GM23338 (cell line): Measurements from ENCODE around the gene MYH15.

ENCODE experiments used
- CREB1 ChIP-seq: fragments of 250-450 bp; sonication (Bioruptor Pico); IDR thresholded peaks from 2 replicates; pipeline ENCODE4 v1.5.0; 2020; ENCODE audit warnings: low read depth, mild to moderate bottlenecking, moderate library complexity
- ZNF114 ChIP-seq: fragments of 250-450 bp; sonication (Bioruptor Pico); IDR thresholded peaks from 2 replicates; pipeline ENCODE4 v1.5.0; 2020; ENCODE audit warnings: mild to moderate bottlenecking, moderate library complexity

- TF ChIP-seq CREB1 (CRISPR knock-in tag) = no peak
- no peak for TF ChIP-seq ZNF114
Observed at GRCh38 chr3:108414007-108414406, 96.4 kb downstream of the MYH15 start.
